HG03103 (cell line): Measurements from ENCODE around the gene ERRFI1.
A peak's percentile ranks its signal among the peaks of the same experiment; 100 is the strongest.
"Not testable (repeated sequence)": the region's sequence is repeated elsewhere in the genome, so short reads cannot be mapped to it uniquely, and the experiment has no call there.

Experiments
- ATAC-seq: cut with Tn5 transposase; IDR thresholded peaks from one replicate; pipeline ENCODE4 v1.9.1; 2021; ENCODE audit warnings: low read depth; ENCODE audit not compliant: unreplicated experiment

The ERRFI1 gene, protein sequence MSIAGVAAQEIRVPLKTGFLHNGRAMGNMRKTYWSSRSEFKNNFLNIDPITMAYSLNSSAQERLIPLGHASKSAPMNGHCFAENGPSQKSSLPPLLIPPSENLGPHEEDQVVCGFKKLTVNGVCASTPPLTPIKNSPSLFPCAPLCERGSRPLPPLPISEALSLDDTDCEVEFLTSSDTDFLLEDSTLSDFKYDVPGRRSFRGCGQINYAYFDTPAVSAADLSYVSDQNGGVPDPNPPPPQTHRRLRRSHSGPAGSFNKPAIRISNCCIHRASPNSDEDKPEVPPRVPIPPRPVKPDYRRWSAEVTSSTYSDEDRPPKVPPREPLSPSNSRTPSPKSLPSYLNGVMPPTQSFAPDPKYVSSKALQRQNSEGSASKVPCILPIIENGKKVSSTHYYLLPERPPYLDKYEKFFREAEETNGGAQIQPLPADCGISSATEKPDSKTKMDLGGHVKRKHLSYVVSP

DNA sequence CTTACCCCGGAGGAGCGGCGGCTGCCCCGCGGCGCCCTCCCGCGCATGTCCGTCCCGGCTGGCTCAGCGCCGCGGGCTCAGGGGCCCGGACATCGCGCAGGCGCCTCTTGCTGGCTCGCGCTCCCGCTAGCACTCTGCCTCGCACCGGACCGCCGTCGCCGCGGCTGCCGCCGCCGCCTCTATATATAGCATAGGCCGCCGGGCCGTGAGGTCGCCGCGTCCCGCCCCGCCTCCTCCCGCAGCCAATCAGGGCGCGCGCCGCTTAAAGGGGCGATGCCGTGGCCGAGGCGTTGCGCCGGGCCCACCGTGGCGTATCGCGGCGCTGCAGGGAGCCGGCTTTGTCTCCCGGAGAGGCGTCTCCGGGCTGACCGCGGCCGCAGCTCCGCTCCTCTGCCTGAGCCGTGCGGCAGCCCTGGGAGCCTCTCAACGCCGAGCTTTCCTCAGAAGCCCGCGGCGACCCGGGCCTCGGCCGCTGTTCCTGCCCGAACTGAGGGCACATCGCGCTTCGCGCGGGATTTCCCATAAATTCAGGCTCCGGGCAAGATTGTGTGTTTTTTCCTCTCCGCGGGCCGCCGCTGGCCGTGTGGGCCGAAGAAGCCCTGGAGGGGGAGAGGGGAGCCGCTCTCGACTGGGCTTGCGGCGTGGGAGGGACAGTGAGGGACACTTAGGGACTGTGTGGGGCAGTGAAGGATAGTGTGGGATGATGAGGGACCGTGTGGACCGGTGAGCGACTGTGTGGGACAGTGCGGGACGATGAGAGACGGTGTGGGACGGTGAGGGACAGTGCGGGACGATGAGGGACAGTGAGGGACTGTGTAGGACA lies at the start of gene ERRFI1:
Gene ERRFI1, minus strand, starts transcription at position 157 of the 823 bp plus-strand sequence. CDS start 10,690 bp downstream, outside the sequence.
- peak; percentile 81 for ATAC-seq

DNA sequence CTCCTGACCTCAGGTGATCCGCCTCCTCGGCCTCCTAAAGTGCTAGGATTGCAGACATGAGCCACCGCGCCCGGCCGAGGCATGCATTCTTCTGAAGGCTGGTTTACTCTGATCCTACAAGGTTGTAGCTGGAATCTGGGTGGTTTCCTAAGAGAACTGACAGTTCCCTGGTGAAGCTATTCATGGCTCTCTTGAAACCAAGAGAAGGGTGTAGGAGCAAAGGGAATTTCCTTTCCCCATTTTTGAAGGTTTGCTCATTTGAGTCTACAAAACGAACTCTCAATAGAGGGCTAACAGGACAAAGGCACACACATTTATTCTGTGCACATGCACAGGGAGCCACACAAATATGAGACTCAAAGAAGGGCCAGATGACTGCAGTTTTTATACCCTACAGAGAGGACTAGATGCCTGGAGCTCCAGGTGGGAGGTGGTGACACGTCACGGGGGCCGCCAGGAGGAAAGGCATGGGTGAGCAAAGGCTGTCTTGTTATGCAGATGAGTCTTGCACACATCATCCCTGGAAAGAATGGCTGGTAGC lies 49.5 kb upstream of the ERRFI1 start:
- ATAC-seq, result no peak

DNA sequence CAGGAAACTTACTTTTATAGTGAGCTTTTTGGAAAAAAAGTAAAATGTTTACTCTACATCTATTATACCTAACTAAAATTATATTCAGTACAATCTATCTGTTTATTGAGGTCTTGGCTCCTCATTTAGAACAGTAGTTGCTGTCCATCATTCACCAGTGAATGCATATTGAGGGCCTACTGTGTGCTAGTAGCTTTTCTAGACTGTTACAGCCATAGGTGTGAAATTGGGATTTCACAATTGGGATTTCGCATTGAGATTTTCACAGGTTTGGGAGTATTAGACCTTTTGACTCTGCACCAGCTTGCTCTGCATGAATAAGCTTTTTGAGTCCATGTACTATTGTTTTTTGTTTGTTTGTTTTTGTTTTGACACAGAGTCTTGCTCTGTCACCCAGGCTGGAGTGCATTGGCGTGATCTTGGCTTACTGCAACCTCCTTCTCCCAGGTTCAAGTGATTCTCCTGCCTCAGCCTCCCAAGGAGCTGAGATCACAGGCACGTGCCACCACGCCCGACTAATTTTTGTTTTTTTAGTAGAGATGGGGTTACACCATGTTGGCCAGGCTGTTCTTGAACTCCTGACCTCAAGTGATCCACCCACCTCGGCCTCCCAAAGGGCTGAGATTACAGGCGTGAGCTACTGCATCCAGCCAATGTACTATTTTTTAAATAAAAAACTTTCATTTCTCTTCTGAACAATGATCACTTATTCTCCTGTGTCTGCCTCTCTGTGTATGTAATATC lies 47.2 kb upstream of the ERRFI1 start:
- no peak for ATAC-seq

DNA sequence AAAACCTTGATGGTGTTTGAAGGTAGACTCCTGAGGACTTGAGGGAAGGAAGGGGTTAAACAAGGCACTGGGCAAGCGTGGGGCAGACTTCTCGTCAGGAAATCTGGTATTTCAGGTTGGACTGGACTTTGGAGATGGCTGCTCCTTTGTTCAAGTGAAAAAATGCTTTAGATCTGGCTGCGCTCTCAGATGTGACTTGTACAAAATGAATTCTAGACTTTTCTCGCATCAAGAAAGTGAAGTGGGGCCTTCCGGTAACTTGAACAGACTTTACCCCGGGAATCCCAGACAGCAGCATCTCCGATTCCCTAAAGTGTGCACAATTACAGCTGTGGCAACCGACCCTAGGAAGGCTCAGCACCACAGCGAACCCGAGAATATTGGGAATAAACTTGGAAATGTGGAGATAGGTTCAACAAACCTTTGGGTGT lies 44.3 kb upstream of the ERRFI1 start:
- no peak for ATAC-seq

DNA sequence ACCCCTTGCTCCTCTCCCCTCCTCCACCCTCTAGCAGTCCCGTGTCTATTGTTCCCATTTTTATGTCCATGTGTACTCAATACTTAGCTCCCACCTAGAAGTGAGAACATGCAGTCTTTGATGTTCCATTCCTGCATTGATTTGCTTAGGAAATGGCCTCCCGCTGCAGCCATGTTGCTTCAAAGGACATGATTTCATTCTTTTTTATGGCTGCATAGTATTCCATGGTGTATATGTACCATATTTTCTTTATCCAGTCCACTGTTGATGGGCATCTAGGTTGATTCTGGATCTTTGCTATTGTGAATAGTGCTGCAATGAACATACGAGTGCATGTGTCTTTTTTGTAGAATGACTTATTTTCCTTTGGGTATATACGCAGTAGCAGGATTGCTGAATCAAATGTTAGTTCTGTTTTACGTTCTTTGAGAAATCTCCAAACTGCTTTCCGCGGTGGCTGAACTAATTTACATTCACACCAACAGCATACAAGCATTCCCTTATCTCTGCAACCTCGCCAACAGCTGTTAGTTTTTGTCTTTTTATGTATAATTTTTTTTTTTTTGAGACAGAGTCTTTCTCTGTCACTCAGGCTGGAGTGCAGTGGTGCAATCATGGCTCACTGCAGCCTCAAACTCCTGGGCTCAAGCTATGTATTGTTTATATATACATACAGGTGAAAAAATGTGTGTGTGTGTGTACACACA lies 43.7 kb upstream of the ERRFI1 start:
- ATAC-seq, result not testable (repeated sequence)

DNA sequence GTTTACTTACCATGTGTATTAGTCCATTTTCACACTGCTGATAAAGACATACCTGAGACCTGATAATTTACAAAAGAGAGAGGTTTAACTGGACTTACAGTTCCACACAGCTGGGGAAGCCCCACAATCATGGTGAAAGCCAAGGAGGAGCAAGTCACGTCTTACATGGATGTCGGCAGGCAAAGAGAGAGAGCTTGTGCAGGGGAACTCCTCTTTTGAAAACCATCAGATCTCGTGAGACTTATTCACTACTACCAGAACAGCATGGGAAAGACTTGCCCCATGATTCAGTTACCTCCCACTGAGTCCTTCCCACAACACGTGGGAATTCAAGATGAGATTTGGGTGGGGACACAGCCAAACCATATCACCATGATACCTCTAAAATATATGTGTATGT lies 39.3 kb upstream of the ERRFI1 start:
- no peak for ATAC-seq

DNA sequence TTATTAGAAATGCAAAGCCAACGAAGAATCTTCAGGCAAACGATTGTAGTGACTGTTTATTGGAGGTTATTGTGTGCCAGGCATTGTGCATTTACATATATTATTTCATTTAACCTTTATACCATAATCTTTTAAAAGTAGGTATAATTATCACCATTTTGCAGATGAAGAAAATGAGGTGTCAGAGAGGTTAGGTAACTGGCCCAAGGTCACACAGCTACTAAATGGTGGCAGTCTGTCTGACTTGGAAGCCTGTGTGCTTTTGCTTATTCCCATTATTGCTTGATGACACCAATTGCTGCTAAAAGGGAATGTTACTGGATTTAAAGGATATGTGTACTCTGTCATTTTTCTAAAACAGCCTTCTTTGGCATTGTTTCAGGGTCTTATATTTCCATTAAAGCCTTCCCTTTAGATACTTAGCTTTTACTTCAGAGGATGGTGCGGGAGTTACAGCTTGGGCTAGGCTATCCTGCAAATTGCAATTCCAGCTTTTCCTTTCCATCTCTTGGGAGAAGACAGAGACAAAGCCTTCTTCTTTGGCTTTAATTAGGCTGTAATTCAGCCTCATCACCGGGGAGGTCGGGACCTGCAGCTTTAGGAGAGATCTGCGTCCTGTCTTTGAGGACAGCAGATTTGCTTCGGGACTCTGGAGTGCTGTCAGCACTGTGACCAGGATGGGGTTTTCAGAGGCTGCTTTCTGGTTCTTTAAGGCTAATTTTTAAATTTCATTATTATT lies 37.4 kb upstream of the ERRFI1 start:
- no peak for ATAC-seq

DNA sequence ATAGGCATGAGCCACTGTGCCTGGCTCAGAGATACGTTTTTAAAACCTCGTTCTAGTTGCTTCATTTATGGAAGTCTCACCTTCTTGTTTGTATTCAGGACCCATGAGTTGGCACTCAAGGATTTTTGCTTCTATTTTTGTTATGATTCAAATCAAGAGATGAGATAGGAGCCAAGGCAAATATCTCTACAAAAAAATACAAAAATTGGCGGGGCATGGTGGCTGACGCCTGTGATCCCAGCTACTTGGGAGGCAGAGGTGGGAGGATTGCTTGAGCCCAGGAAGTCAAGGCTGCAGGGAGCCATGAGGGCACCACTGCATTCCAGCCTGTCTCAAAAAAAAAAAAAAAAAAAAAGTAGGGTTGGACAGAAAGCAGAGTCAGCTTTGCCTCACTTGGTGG lies 36.8 kb upstream of the ERRFI1 start:
- ATAC-seq, result no peak

DNA sequence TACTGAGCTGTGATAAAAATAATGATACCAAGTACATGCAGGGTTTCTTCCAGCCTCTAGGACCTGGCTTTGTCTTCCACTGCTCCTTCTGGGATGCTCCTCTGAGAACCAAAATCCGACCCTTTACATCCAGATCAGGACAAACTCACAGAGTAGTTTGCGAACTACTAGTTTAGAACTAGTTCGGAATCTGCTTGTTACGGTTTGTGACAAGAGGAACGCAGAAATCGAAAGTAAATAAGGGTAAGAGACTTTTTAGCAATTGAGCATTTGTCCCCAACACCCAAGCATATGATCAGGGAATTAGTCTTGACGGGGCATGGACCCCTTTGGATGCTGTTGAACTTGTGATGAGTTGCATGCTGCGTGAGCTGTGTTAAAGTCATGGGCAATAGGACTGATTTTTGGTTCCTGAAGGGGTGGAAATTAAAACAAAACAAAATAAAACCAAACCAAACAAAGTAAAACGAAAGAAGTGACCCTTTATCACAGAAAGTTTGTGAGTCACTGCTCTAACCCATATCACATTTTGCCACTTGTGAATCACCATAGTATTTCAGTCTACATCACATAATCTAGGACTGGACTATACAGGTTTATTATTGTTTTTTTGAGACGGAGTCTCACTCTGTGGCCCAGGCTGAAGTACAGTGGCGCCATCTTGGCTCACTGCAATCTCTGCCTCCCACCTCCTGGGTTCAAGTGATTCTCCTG lies 35.7 kb upstream of the ERRFI1 start:
- ATAC-seq, result no peak

DNA sequence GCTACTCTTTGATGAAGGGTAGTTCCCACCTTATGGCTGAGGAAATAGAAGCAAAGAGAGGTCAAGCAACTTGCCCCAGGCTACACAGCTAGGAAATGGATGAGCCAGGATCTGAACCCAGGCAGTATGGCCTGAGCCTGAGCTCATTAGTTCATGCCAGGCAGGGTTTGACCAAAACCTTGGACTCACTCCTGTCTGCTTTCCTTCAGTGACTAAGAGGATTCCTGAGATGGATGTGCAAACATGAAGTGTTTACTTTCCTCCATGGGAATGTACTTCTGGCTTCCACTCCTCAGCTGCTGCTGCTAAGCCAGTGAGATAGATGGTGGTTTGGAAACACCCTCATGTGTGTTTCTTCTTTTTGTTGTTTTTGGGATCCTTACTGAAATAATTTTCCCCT lies 35.1 kb upstream of the ERRFI1 start:
- no peak for ATAC-seq

DNA sequence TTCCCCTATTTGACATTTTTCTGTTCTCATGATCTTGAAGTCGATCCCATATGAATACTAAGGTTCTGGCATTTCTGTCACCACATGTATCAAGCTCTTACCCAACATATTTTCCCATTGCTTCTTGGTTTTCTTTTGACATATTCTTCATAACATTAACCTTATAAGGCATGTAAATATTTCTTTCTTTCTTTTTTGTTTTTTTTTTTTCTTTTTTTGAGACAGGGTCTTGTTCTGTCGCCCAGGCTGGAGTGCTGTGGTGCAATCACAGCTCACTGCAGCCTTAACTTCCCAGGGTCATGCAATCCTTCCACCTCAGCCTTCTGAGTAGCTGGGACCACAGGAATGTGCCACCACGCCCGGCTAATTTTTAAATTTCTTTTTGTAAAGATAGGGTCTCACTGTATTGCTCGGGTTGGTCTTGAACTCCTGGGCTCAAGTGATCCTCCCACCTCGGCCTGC lies 33.1 kb upstream of the ERRFI1 start:
- ATAC-seq, result no peak

DNA sequence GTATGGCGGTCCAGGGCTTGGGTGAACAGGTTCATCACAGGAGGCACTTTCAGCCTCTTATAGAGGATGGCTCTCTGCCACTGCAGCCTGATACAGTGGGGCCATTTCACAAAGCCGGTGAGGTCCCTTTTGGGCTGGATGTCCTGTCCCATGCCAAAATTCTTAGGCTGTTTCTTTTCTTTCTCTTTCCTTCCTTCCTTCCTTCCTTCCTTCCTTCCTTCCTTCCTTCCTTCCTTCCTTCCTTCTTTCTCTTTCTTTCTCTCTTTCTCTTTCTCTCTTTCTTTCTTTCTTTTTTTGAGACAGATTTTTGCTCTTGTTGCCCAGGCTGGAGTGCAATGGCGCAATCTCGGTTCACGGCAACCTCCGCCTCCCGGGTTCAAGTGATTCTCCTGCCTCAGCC lies 31.7 kb upstream of the ERRFI1 start:
- ATAC-seq, result not testable (repeated sequence)

DNA sequence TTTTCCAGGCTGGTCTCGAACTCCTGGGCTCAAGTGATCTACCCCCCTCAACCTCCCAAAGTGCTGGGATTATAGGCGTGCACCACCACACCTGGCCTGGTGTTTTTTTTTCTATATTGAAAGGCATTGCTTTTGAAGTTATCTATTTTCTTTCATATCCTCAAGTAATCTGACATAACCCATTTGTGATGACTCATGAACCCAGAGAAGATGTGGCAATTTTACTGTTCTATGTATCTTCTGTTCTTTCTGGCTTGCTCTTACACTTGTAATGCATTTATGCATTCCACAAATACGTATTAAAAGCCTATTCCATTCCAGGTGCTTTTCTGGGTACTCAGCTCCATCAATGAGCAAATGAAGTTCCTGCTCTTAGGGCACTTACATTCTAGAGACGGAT lies 29.9 kb upstream of the ERRFI1 start:
- ATAC-seq, result no peak

DNA sequence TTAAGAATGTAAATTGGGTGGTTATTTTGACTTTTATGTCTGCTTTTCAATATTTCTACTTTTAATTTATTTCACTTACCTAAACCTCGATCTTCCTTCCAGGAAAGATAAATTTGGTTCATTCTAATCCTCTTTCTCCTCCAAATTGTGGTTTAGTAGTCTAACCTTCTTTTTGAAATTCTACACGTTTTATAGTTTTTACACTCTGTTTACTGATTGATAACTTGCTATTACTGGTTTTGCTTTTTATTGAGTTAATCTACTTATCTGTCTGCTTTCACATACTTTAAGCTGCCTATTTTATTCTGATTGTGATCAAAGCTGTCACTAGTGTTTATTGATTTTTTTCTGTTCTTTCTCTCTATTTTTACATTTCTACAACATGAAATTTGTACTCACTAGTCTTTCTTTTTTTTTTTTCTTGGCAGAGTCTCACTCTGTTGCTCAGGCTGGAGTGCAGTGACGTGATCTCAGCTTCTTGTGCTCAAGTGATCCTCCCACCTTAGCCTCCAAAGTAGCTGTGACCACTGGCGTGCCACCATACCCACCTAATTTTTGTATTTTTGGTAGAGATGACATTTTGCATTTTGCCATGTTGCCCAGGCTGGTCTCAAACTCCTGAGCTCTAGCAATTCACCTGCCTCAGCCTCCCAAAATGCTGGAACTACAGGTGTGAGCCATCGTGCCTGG lies 27.9 kb upstream of the ERRFI1 start:
- ATAC-seq, result no peak

DNA sequence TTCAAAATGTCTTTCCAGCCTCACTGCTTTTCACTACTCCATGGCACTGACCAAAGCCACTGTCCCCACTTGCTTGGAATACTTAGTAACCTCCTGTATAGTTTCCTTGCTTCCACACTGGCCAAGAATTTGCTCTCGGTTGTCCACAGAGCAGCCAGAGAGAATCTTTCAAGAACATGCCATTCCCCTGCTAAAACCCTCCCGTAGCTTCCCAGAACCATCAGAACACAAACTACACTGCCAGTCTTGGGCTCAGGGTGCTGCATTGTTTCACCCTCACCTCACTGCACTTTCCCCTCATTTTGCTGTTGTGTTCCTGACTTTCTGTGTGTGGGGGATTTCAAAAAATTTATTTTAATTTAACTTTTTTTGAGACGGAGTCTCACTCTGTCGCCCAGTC lies 25.5 kb upstream of the ERRFI1 start:
- no peak for ATAC-seq

DNA sequence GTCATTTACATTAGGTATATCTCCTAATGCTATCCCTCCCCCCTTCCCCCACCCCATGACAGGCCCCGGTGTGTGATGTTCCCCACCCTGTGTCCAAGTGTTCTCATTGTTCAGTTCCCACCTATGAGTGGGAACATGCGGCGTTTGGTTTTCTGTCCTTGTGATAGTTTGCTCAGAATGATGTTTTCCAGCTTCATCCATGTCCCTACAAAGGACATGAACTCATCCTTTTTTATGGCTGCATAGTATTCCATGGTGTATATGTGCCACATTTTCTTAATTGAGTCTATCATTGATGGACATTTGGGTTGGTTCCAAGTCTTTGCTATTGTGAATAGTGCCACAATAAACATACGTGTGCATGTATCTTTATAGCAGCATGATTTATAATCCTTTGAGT lies 23.1 kb upstream of the ERRFI1 start:
- ATAC-seq, result not testable (repeated sequence)

DNA sequence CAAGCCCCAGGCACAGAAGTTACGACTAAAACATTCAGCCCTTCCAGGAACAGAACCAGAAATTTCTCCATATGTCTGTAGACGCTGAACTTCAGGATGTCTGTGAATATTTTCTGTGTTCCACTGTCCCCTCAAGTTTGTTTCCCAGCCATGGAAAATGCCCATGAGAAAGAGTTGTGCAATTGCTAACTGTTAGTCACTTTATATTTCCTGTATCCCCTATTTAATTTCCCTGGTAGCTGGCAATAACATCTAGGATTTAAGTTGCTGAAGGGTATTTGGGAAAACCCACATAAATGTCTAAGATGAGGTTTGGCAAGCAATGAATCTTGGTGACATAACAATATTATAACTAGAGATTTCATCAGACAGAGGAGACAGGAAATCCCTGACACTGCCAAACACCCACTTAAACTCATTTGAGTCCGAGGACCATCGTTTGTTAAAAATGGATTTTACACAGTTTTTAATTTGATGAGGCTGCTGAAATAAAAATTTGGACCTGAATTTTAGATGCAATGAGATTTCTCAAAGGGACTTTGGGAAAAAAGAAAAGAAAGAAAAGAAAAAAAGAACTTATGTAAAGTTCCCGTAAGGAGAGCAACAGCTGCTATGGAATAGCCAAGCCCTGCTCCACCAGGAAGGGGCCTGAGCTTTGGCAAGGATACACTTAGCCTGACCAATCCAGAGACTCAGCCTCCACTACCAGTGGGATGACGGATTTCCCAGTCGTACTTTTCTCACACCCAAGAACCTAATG lies 21.8 kb upstream of the ERRFI1 start:
- no peak for ATAC-seq
